Uterus (tissue), 2 donors: ENCODE data around the gene METTL25.

Experiments
- POLR2A ChIP-seq, 2 donors: fragments of 450-650 bp; IDR thresholded peaks; one replicate each; pipeline ENCODE4 v1.6.1; 2016; ENCODE audit warnings: antibody characterized with exemption in 2 of 2, mild to moderate bottlenecking in 1 of 2, moderate library complexity in 1 of 2
- TF ChIP-seq, protein P1 (sequence below), 4 experiments: fragments of 200-600 bp in 2 of 4; fragments of 450-650 bp in 2 of 4; sonication (generic) in 2 of 4; IDR thresholded peaks; one replicate each; pipeline ENCODE4 v1.5.1; 2016 to 2019; ENCODE audit warnings: antibody characterized with exemption in 4 of 4, mild to moderate bottlenecking in 2 of 4, moderate library complexity in 1 of 4

DNA sequence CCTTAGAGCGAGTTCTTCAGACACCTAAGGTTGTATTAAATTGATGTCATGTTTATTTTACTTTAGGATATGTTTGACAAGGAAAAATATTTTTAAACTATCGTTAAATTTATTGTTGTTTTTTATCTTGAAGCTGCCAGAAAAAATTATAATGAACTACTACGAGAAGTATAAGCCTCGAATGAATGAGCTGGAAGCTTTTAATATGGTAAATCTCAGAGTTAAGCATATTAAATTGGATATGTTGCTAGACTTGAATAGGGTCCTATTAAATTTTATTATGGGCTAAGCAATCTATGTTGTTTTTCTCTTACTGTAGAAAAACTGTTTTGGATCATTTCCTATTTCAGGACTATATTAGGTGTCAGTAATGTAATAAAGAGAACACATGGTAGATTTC, 118.2 kb downstream of the METTL25 start:
- no peak for TF ChIP-seq POLR2A (IDR thresholded peaks at IDR 0.05)
- TF ChIP-seq, protein P1, sequence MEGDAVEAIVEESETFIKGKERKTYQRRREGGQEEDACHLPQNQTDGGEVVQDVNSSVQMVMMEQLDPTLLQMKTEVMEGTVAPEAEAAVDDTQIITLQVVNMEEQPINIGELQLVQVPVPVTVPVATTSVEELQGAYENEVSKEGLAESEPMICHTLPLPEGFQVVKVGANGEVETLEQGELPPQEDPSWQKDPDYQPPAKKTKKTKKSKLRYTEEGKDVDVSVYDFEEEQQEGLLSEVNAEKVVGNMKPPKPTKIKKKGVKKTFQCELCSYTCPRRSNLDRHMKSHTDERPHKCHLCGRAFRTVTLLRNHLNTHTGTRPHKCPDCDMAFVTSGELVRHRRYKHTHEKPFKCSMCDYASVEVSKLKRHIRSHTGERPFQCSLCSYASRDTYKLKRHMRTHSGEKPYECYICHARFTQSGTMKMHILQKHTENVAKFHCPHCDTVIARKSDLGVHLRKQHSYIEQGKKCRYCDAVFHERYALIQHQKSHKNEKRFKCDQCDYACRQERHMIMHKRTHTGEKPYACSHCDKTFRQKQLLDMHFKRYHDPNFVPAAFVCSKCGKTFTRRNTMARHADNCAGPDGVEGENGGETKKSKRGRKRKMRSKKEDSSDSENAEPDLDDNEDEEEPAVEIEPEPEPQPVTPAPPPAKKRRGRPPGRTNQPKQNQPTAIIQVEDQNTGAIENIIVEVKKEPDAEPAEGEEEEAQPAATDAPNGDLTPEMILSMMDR (IDR thresholded peaks at IDR 0.05) = no peak
